Fibroblast of peridontal ligament (primary cell): ENCODE results near the gene SMCR8.
"Not testable (repeated sequence)": the region's sequence is repeated elsewhere in the genome, so short reads cannot be mapped to it uniquely, and the experiment has no call there.

Experiments
- DNase-seq: peaks from one replicate; pipeline ENCODE4 v3.0.0-alpha.2; 2010; ENCODE audit errors: extremely low read depth

SMCR8 gene, protein sequence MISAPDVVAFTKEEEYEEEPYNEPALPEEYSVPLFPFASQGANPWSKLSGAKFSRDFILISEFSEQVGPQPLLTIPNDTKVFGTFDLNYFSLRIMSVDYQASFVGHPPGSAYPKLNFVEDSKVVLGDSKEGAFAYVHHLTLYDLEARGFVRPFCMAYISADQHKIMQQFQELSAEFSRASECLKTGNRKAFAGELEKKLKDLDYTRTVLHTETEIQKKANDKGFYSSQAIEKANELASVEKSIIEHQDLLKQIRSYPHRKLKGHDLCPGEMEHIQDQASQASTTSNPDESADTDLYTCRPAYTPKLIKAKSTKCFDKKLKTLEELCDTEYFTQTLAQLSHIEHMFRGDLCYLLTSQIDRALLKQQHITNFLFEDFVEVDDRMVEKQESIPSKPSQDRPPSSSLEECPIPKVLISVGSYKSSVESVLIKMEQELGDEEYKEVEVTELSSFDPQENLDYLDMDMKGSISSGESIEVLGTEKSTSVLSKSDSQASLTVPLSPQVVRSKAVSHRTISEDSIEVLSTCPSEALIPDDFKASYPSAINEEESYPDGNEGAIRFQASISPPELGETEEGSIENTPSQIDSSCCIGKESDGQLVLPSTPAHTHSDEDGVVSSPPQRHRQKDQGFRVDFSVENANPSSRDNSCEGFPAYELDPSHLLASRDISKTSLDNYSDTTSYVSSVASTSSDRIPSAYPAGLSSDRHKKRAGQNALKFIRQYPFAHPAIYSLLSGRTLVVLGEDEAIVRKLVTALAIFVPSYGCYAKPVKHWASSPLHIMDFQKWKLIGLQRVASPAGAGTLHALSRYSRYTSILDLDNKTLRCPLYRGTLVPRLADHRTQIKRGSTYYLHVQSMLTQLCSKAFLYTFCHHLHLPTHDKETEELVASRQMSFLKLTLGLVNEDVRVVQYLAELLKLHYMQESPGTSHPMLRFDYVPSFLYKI

GRCh38 chr17:18314731-18315561 is at the start of gene SMCR8, which contains the start of gene TOP3A:
Gene SMCR8, plus strand, starts transcription at chr17:18315293. Its CDS starts 497 bp downstream, at chr17:18315790.
Gene TOP3A, minus strand, starts transcription at chr17:18314994. Its CDS starts 216 bp downstream, at chr17:18314778.
- DNase-seq, result peak; percentile 98

- no peak for DNase-seq
These were observed 47.7 kb upstream of the SMCR8 start for GRCh38 chr17:18267366-18267765.

- no peak for DNase-seq
These were observed 47.0 kb upstream of the SMCR8 start for GRCh38 chr17:18267927-18268711.

DNA sequence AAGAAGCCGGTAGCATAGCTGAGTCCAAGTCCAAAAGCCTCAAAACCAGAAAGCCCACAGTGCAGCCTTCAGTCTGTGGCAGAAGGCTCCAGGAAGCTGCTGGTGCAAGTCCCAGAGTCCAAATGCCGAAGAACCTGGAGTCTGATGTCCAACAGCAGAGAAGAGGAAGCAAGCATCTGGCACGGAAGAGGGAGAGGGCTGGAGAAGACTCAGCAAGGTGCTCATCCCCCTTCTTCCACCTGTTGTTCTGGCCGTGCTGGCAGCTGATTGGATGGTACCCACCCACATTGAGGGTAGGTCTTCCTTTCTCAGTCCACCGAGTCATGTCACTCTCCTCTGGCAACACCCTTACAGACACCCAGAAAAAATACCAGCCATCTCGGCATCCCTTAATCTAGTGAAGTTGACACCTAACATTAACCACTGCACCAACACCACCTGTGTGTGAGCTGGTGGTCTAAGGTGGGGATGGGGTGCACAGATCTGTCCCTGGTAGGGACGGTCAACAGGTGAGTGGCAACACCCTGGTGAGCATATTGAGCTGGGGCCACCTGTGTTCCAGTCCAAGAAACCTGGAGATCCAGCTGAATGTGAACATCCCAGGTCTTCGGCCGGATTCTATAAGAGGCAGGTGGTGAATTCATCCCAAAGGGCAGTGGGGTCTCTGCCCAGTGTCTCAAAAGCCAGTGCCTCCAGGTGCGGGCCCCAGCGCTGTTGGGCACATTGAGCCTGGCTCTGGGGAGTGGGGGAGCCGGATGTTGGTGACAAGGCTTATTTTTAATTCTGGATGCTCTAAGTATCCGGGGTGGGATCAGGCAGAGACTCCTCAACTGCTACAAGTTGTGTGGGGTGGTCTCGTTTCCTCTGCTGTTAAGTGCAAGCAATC is 44.8 kb upstream of the SMCR8 start:
- DNase-seq, result no peak

- DNase-seq, result no peak
These were observed 38.0 kb upstream of the SMCR8 start for GRCh38 chr17:18277076-18277475.

GRCh38 chr17:18278867-18279266 is 36.2 kb upstream of the SMCR8 start:
- DNase-seq, result peak; percentile 19

DNA sequence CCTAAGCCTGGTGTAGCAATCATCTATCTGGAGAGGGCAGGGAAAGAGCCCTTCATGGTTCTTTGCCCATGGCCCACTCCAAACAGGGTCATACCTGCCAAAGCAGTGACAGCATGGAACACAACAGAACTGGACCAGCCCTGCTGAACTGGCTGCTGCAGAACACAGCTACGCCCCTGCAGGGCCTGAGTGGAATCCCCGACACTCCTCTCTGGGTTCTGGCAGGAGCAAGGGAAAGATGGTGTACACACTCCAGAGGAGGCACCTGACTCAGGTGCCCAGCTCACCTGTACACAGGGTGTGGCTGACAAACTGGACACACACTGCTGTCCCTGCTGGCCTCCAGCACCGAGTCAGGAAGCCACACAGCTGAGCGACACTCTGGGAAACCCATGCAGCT is 34.8 kb upstream of the SMCR8 start:
- no peak for DNase-seq

GRCh38 chr17:18280766-18281371 is 34.2 kb upstream of the SMCR8 start:
- DNase-seq, result peak; percentile 15

GRCh38 chr17:18281788-18282187 is 33.3 kb upstream of the SMCR8 start:
- DNase-seq, result no peak

DNA sequence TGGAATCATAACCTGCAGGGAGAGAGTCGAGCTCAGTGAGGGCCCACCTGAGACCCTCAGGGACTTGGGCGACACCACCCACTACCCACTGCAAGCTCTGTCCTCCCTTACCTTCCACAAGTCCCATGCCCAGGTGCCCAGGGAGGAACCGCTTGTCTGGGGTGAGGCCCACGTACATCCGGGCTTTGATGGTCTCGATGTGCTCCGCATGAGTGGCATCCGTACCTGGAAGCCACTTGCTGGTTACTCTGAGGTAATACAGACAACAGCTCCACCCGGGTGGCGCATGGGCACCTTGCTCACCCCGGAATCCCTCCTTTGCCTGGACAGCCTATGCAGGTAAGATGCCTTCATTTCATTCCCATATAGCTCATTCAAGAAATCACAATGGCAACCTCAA is 29.8 kb upstream of the SMCR8 start:
- no peak for DNase-seq

- no peak for DNase-seq
These were observed 23.2 kb upstream of the SMCR8 start for GRCh38 chr17:18291718-18292540.

DNA sequence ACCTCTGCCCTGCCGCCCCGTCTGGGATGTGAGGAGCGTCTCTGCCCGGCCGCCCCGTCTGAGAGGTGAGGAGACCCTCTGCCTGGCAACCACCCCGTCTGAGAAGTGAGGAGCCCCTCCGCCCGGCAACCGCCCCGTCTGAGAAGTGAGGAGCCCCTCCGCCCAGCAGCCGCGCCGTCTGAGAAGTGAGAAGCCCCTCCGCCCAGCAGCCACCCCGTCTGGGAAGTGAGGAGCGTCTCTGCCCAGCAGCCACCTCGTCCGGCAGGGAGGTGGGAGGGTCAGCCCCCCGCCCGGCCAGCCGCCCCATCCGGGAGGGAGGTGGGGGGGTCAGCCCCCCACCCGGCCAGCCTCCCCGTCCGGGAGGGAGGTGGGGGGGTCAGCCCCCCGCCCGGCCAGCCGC is 17.0 kb upstream of the SMCR8 start:
- not testable (repeated sequence) for DNase-seq

- DNase-seq, result no peak
These were observed 14.2 kb upstream of the SMCR8 start for GRCh38 chr17:18300725-18301480.

DNA sequence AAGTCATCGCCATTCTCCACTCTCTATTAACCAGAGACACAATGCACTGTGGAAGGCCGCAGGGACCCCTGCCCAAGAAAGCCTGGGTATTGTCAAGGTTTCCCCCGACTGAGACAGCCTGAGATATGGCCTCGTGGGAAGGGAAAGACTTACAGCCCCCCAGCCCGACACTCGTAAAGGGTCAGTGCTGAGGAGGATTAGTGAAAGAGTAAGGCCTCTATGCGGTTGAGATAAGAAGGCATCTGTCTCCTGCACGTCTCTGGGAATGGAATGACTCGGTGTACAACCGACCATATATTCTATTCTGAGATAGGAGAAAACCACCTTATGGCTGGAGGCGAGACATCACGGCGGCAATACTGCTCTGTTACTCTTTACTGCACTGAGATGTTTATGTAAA is 11.9 kb upstream of the SMCR8 start:
- DNase-seq, result not testable (repeated sequence)

DNA sequence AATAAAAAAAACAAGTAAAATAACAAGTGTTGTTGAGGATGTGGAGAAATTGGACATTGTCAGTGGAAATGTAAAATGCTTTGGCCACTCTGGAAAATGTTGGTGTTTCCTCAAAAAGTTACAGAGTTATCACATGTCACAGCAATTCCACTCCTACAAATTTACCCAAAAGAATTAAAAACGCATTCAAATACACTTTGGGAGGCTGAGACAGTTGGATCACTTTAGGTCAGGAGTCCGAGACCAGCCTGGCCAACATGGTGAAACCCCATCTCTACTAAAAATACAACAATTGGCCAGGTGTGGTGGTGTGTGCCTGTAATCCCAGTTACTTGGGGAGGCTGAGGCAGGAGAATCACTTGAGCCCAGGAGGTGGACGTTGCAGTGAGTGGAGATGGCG is 5.9 kb upstream of the SMCR8 start:
- DNase-seq, result no peak

DNA sequence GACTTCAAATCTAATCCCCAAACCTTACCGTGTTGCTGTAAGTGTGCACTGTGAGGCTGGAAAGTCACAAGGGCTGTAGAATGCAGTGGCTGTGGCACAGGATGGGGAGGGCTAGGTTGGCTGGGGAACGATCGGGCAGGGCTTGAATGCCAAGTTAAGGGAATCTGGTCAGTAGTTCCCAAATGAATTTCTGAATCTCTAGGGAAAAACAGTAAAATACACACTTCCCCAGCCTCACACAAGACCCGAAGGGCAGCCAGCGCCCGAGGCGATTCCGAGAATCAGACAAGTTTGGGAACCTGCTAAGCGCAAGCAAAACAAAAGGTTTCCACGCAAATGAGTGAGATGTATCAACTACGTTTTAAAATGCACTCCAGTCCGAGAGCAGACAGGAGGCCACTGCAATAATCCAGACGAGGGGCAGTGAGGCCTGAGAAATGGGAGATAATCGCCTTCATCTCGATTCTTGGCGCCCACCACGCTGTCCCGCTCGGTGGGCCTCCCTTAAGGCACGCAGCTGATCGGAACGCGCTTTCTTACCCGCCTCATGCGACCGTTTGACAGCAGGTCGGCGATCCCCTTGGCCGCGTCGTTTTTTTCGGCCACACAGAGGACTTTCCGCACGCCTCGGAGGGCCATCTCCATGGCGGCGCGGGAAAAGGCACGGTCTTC is 898 bp upstream of the SMCR8 start:
- peak; percentile 22 for DNase-seq

GRCh38 chr17:18315562-18315922 is 449 bp downstream of the SMCR8 start:
- DNase-seq, result peak; percentile 12
